HG03575 (cell line): ENCODE results near the gene RNU11.
"Not testable (repeated sequence)": the region's sequence is repeated elsewhere in the genome, so short reads cannot be mapped to it uniquely, and the experiment has no call there.

Experiments used
- ATAC-seq: cut with Tn5 transposase; IDR thresholded peaks from one replicate; pipeline ENCODE4 v1.9.1; 2021; ENCODE audit not compliant: unreplicated experiment, insufficient number of reproducible peaks, low FRiP score; ENCODE audit errors: extremely low read depth

The RNU11 gene

GRCh38 chr1:28648474-28649198, at the start of gene RNU11:
Gene RNU11, plus strand, starts transcription at chr1:28648600.
- peak; percentile 22 for ATAC-seq

- ATAC-seq: no peak
Measured at GRCh38 chr1:28601696-28602095, 46.7 kb upstream of the RNU11 start.

GRCh38 chr1:28602536-28603439, 45.6 kb upstream of the RNU11 start:
- no peak for ATAC-seq

GRCh38 chr1:28604411-28604810, 44.0 kb upstream of the RNU11 start:
- no peak for ATAC-seq

GRCh38 chr1:28604962-28605361, 43.4 kb upstream of the RNU11 start:
- ATAC-seq: no peak

GRCh38 chr1:28606771-28607170, 41.6 kb upstream of the RNU11 start:
- no peak for ATAC-seq

- ATAC-seq: no peak
Measured at GRCh38 chr1:28613175-28613574, 35.2 kb upstream of the RNU11 start.

- no peak for ATAC-seq
Measured at GRCh38 chr1:28631713-28632112, 16.7 kb upstream of the RNU11 start.

- no peak for ATAC-seq
Measured at GRCh38 chr1:28632560-28632959, 15.8 kb upstream of the RNU11 start.

GRCh38 chr1:28640766-28641165, 7.6 kb upstream of the RNU11 start:
- no peak for ATAC-seq

GRCh38 chr1:28642056-28642846, 6.1 kb upstream of the RNU11 start:
- ATAC-seq: no peak

- no peak for ATAC-seq
Measured at GRCh38 chr1:28642847-28643635, 5.4 kb upstream of the RNU11 start, which contains the start of gene TAF12. Gene TAF12, minus strand, starts transcription at chr1:28643067. Its CDS starts 20,986 bp downstream, at chr1:28622081.

GRCh38 chr1:28644494-28644893, 3.9 kb upstream of the RNU11 start:
- ATAC-seq: no peak

GRCh38 chr1:28645406-28645805, 3.0 kb upstream of the RNU11 start:
- not testable (repeated sequence) for ATAC-seq

GRCh38 chr1:28646040-28646439, 2.4 kb upstream of the RNU11 start:
- no peak for ATAC-seq

- ATAC-seq: peak; percentile 40
Measured at GRCh38 chr1:28648008-28648473, 359 bp upstream of the RNU11 start.

- ATAC-seq: not testable (repeated sequence)
Measured at GRCh38 chr1:28653063-28653462, 4.7 kb downstream of the RNU11 start.

GRCh38 chr1:28653870-28654269, 5.5 kb downstream of the RNU11 start:
- not testable (repeated sequence) for ATAC-seq
